ENCODE data around the gene TCP11. TPM values are rescaled to one million over a fixed set of nuclear protein-coding genes. Genes with fewer than 3 reads are reported as not detected.

Gene TCP11
- total RNA-seq, 1 donor from 2014 or later: not detected

DNA sequence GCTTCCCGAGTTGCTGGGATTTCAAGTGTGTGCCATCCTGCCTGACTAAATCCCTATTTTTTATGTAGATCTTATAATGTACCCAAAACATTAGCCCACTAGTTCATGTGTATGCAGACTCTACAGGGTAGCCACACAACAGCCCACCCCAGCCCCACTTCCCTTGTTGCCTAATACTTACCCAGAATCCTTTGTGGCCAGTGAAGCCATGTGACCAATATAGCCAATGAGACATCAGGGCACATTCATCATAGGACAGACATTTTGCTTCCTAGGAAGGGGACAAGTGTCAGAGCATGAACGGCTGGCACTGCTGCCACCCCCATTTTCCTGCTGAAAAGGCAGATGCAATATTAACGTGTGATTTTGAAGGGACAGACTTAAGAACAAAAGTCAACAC, 36.0 kb upstream of the TCP11 start:
- TF ChIP-seq, protein P1, sequence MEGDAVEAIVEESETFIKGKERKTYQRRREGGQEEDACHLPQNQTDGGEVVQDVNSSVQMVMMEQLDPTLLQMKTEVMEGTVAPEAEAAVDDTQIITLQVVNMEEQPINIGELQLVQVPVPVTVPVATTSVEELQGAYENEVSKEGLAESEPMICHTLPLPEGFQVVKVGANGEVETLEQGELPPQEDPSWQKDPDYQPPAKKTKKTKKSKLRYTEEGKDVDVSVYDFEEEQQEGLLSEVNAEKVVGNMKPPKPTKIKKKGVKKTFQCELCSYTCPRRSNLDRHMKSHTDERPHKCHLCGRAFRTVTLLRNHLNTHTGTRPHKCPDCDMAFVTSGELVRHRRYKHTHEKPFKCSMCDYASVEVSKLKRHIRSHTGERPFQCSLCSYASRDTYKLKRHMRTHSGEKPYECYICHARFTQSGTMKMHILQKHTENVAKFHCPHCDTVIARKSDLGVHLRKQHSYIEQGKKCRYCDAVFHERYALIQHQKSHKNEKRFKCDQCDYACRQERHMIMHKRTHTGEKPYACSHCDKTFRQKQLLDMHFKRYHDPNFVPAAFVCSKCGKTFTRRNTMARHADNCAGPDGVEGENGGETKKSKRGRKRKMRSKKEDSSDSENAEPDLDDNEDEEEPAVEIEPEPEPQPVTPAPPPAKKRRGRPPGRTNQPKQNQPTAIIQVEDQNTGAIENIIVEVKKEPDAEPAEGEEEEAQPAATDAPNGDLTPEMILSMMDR (conservative IDR thresholded peaks at IDR 0.05): no peak
- DNase-seq (ENCODE audit: extremely low spot score, unreplicated experiment): no peak
- peaks cover 38% of the 10 kb centered on the region for H3K4me1 Mint-ChIP-seq (ENCODE audit: unreplicated experiment)
- no peaks in the 10 kb centered on the region for H3K9me3 Mint-ChIP-seq
- H3K4me3 Mint-ChIP-seq: no peak overlapping the region
- no peaks in the 10 kb centered on the region for H3K36me3 Mint-ChIP-seq
- H3K27me3 Mint-ChIP-seq: peaks cover 5% of the 10 kb centered on the region
- no peak overlapping the region for H3K27ac Mint-ChIP-seq

DNA sequence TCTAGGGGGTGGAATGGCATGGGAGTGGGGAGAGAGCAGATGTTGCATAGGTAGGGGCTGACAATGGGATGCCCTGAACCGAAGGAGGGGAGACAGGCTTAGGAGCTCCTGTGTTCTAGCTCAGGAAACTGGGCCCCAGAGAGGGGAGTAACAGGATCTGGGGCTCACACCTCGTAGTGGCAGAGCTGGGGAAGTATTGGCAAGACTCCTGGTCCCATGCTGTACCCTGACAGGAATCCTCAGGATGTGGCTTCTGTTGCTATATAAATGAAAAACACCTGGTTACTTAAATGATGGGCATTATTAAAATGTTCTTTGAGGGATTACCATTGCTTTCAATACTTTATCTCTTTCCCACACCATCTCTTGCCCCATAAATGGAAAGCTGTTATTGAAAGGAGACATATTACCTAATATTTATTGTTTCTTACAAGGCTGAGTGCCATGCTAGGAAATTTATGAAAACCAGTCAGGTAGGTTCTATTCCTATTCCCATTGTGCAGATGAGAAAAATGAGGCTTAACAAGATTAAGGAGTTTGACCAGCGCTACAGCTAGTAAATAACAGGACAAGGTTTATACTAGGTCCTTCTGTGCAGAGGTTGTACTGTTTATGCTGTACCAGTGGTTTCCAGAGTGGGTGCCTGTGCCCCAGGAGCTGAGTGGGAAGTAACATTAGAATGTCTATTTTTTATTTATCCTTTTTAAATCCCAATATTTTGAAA, 35.3 kb upstream of the TCP11 start:
- no peaks in the 10 kb centered on the region for H3K36me3 Mint-ChIP-seq
- H3K4me1 Mint-ChIP-seq (ENCODE audit: unreplicated experiment): peaks cover 35% of the 10 kb centered on the region
- H3K27ac Mint-ChIP-seq: no peak overlapping the region
- no peaks in the 10 kb centered on the region for H3K9me3 Mint-ChIP-seq
- TF ChIP-seq, protein P1 (conservative IDR thresholded peaks at IDR 0.05): no peak
- no peak overlapping the region for H3K4me3 Mint-ChIP-seq
- H3K27me3 Mint-ChIP-seq: peaks cover 5% of the 10 kb centered on the region
- no peak for DNase-seq (ENCODE audit: extremely low spot score, unreplicated experiment)

DNA sequence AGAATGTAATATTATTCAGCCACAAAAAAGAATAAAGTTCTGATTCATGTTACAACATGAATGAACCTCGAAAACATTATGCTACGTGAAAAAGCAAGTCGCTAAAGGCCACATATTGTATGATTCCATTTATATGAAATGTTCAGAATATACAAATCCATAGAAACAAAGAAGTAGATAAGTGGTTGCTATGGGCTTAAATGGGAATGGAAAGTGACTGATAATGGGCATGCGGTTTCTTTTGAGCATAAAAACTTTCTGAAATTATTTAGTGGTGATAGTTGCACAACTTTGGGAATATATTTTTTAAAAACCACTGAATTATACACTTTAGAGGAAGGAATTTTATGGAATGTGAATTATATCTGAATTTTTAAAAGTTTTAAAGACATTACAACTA, 33.4 kb upstream of the TCP11 start:
- peaks cover 9% of the 10 kb centered on the region for H3K27me3 Mint-ChIP-seq
- no peak for DNase-seq (ENCODE audit: extremely low spot score, unreplicated experiment)
- H3K27ac Mint-ChIP-seq: no peak overlapping the region
- no peak overlapping the region for H3K4me3 Mint-ChIP-seq
- TF ChIP-seq, protein P1 (conservative IDR thresholded peaks at IDR 0.05): no peak
- peaks cover 26% of the 10 kb centered on the region for H3K4me1 Mint-ChIP-seq (ENCODE audit: unreplicated experiment)
- H3K9me3 Mint-ChIP-seq: no peaks in the 10 kb centered on the region
- no peaks in the 10 kb centered on the region for H3K36me3 Mint-ChIP-seq

DNA sequence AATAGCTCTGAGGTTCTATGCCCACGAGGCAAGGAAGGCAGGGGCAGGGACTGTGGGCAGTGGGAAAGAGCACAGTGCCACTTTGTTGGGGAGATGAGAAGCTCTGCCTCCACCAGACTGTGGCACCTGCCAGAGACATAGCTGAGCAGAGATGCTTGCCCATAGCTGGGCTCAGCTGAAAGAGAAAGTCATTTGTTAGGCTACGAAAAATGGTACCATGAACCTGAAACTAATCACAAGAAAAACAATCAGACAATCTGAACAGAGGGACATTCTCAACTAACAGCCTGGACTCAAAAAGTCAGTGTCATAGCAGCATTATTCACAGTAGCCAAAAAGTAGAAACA, 32.9 kb upstream of the TCP11 start:
- peak; percentile 22 for DNase-seq (ENCODE audit: extremely low spot score, unreplicated experiment)
- TF ChIP-seq, protein P1 (conservative IDR thresholded peaks at IDR 0.05): no peak
- no peaks in the 10 kb centered on the region for H3K9me3 Mint-ChIP-seq
- H3K4me3 Mint-ChIP-seq: no peak overlapping the region
- H3K27ac Mint-ChIP-seq: no peak overlapping the region
- H3K4me1 Mint-ChIP-seq (ENCODE audit: unreplicated experiment): peaks cover 21% of the 10 kb centered on the region
- H3K36me3 Mint-ChIP-seq: no peaks in the 10 kb centered on the region
- peaks cover 9% of the 10 kb centered on the region for H3K27me3 Mint-ChIP-seq

DNA sequence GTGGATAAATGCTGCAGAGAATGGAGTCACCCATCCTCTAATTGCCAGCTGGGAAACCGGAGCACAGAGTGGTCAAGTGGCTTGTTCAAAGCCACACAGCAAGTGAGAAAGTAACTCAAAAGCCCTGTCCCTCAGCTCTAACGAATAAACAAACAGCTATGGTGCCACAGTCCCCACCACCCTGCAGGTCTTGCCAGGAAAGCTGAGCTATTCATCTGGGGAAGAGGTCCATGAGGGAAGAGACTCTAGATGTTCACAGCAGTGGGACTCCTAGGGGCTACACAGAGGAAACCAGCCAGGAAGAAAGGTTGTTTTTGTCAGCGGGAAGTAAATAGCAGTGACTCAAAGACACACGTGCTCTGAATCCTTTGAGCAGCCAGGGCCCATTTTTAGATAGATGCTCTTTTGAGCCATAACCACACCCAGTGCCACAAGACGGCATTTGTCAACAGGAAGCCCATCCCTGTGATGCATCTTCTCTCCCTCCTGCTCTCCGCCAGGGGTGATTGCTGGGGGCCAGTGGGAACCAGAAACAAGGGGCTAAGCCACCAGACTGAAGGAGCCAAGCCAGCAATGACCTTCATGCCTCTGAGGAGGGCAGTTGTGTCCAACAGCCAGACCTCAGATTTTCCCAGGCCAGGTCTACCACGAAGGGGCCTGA, 32.4 kb upstream of the TCP11 start:
- Mint-ChIP-seq H3K4me1 (ENCODE audit: unreplicated experiment) (peaks cover 16% of the 10 kb centered on the region), H3K36me3 (no peaks in the 10 kb centered on the region), H3K27me3 (peaks cover 9% of the 10 kb centered on the region), H3K9me3 (no peaks in the 10 kb centered on the region), H3K4me3 (no peak overlapping the region), H3K27ac (no peak overlapping the region)
- TF ChIP-seq, protein P1 (conservative IDR thresholded peaks at IDR 0.05): no peak
- peak; percentile 11 for DNase-seq (ENCODE audit: extremely low spot score, unreplicated experiment)
